AG09309 (cell line): ENCODE results near the gene VAPA.

Source experiments
- DNase-seq: peaks from one replicate; pipeline ENCODE4 v3.0.0-alpha.2; 2010; ENCODE audit warnings: low read depth
- H3K4me3 ChIP-seq: 2 replicates; pipeline ENCODE4 v1.5.1; 2011; ENCODE audit warnings: mild to moderate bottlenecking, low read depth, low read length, moderate library complexity; ENCODE audit not compliant: control insufficient read depth
- CTCF ChIP-seq: IDR thresholded peaks from 2 replicates; pipeline ENCODE4 v1.5.1; 2011; ENCODE audit warnings: mild to moderate bottlenecking, low read depth, low read length, inconsistent platforms; ENCODE audit not compliant: insufficient read depth, control insufficient read depth; ENCODE audit errors: missing control alignments

The VAPA gene

GRCh38 chr18:10003866-10004265 lies 90.0 kb downstream of the VAPA start:
- TF ChIP-seq CTCF: no peak
- H3K4me3 ChIP-seq: no peak overlapping the region
- DNase-seq: no peak

GRCh38 chr18:10006311-10006893 lies 92.6 kb downstream of the VAPA start:
- DNase-seq: no peak
- H3K4me3 ChIP-seq: no peak overlapping the region
- TF ChIP-seq CTCF: peak; percentile 42

GRCh38 chr18:10008006-10008647 lies 94.3 kb downstream of the VAPA start:
- no peak overlapping the region for H3K4me3 ChIP-seq
- no peak for DNase-seq
- TF ChIP-seq CTCF: no peak
